DMS53 treated with DMSO at 0.1 percent for 48 hours (cell line): Measurements from ENCODE around the gene RTBDN.
A peak's percentile ranks its signal among the peaks of the same experiment; 100 is the strongest.

ENCODE experiments used
- DNase-seq: peaks from one replicate; lab custom pipeline; 2025; ENCODE audit not compliant: unreplicated experiment; lab: John Stamatoyannopoulos, UW

The RTBDN gene

GRCh38 chr19:12834566-12834943 is at the start of gene RTBDN:
TSS of gene RTBDN (minus strand) at chr19:12834579. CDS start at chr19:12829979, 4,600 bp downstream.
- DNase-seq: no peak

- no peak for DNase-seq
Measured at GRCh38 chr19:12882589-12882988, 48.2 kb upstream of the RTBDN start.

GRCh38 chr19:12881172-12881808 is 46.9 kb upstream of the RTBDN start, which contains the start of gene DNASE2:
TSS of gene DNASE2 (minus strand) at chr19:12881449. CDS start at chr19:12881375, 74 bp downstream.
- peak; percentile 83 for DNase-seq

- DNase-seq: no peak
Measured at GRCh38 chr19:12880551-12881171, 46.3 kb upstream of the RTBDN start.

GRCh38 chr19:12875086-12875485 is 40.7 kb upstream of the RTBDN start:
- DNase-seq: no peak

GRCh38 chr19:12873891-12874745 is 39.7 kb upstream of the RTBDN start:
- no peak for DNase-seq

- DNase-seq: peak; percentile 88
Measured at GRCh38 chr19:12872941-12873890, 38.8 kb upstream of the RTBDN start.

- no peak for DNase-seq
Measured at GRCh38 chr19:12872255-12872654, 37.9 kb upstream of the RTBDN start.

- no peak for DNase-seq
Measured at GRCh38 chr19:12871681-12872080, 37.3 kb upstream of the RTBDN start.

GRCh38 chr19:12868540-12869112 is 34.2 kb upstream of the RTBDN start:
- no peak for DNase-seq

- DNase-seq: no peak
Measured at GRCh38 chr19:12867120-12868099, 33.0 kb upstream of the RTBDN start.

- no peak for DNase-seq
Measured at GRCh38 chr19:12866416-12867119, 32.2 kb upstream of the RTBDN start.

GRCh38 chr19:12865746-12866415 is 31.5 kb upstream of the RTBDN start:
- DNase-seq: no peak

GRCh38 chr19:12864721-12865715 is 30.6 kb upstream of the RTBDN start:
- no peak for DNase-seq

- DNase-seq: no peak
Measured at GRCh38 chr19:12864143-12864542, 29.8 kb upstream of the RTBDN start.

GRCh38 chr19:12859546-12859945 is 25.2 kb upstream of the RTBDN start:
- no peak for DNase-seq
